Ovary (tissue), 9 donors: Measurements from ENCODE around the gene TPSG1. TPM values are rescaled to one million over a fixed set of nuclear protein-coding genes. Genes with fewer than 3 reads are reported as not detected.

Source experiments
- DNase-seq, 5 donors: peaks; one replicate each; pipeline ENCODE4 v3.0.0-alpha.2; 2019 to 2020
- H3K27ac ChIP-seq, 2 donors: fragments of 200-600 bp; one replicate each; pipeline versions ENCODE4 v1.5.1 to v1.8.0; 2019 to 2022
- H3K27me3 ChIP-seq: fragments of 200-600 bp; one replicate; pipeline ENCODE4 v1.8.0; 2022
- H3K36me3 ChIP-seq: fragments of 200-600 bp; sonication (generic); one replicate; pipeline ENCODE4 v1.5.1; 2019
- H3K4me1 ChIP-seq: one replicate; pipeline ENCODE4 v1.8.1; 2013; ENCODE audit warnings: mild to moderate bottlenecking, moderate library complexity; ENCODE audit not compliant: insufficient read depth
- H3K4me3 ChIP-seq: fragments of 200-600 bp; sonication (generic); one replicate; pipeline ENCODE4 v1.5.1; 2017
- H3K9me3 ChIP-seq, 2 donors: fragments of 200-600 bp in 1 of 2; sonication (generic) in 1 of 2; one replicate each; pipeline versions ENCODE4 v1.5.1 to v1.8.1; 2013 to 2019; ENCODE audit warnings: mild to moderate bottlenecking in 1 of 2, moderate library complexity in 1 of 2
- EP300 ChIP-seq: sonication (generic); formaldehyde crosslinking; IDR thresholded peaks from one replicate; pipeline ENCODE4 v1.6.1; 2017; ENCODE audit warnings: antibody characterized with exemption
- POLR2A ChIP-seq: fragments of 450-650 bp; IDR thresholded peaks from one replicate; pipeline ENCODE4 v1.6.1; 2017; ENCODE audit warnings: antibody characterized with exemption, mild to moderate bottlenecking, moderate library complexity
- WGBS, 3 donors: extraction: QIAGEN DNeasy Blood & Tissue Kit in 1 of 3; methylation state at CpG; one replicate each; pipeline versions ENCODE4 v1.1.5 to v1.1.7; 2013 to 2017; 5-methylcytosine and 5-hydroxymethylcytosine counted together
- intact Hi-C, 4 donors: fragments of 100-400 bp; cut with DNase I; formaldehyde crosslinking; loops; one replicate each; pipeline versions ENCODE4 v1.11.0 to v1.15.1; 2022 to 2023
- polyA plus RNA-seq, 2 donors: library from polyadenylated mRNA; stranded (reverse); fragments of 200-250 nt in 1 of 2; fragments of 350-450 nt in 1 of 2; fragmentation: Illumina TruSeq in 1 of 2; extraction: RNeasy Lipid Tissue Mini Kit (QIAGEN cat#74804) in 1 of 2; gene quantifications; one replicate each; pipeline ENCODE4 v1.2.3, GENCODE V29; 2013 to 2014
- total RNA-seq, 7 donors: library from RNA; depleted of rRNA in 2 of 7; stranded (reverse); fragments of >200 nt in 2 of 7; fragmentation: NEBNext Ultra II Directional in 3 of 7; extraction: Animal tissue kit (Norgen Biotek cat#: 25700) in 3 of 7; gene quantifications; one replicate each; pipeline versions ENCODE4 v1.1.0 to v1.2.4, GENCODE V29; 2016 to 2023
- TF ChIP-seq, protein P1 (sequence below), 3 donors: fragments of 450-650 bp in 2 of 3; fragments of 200-600 bp in 1 of 3; IDR thresholded peaks; one replicate each; pipeline versions ENCODE4 v1.5.1 to v1.8.0; 2016 to 2022; ENCODE audit warnings: antibody characterized with exemption in 3 of 3, mild to moderate bottlenecking in 1 of 3
- donor health status: DM: no; HTN: no; CAD: no; lungs with moderate emphysema.
- donor health status: DM: no; HTN: no; CAD: no.
- donor health status: Bipolar disorder and iron deficiency.
- donor health status: DM: yes; HTN: yes; CAD: no.
- donor health status: DM: no; HTN: no; CAD: no.
- donor health status: DM: yes; HTN: yes; CAD: no.

The TPSG1 gene
- total and polyA plus RNA-seq, 9 donors, result 0.08 to 1.3 (median 0.22) TPM; not detected in 6

- H3K36me3 ChIP-seq, result no peaks in the 10 kb centered on the region
- intact Hi-C loops, result no loop called here
Observed at GRCh38 chr16:1209081-1209480, 16.0 kb downstream of the TPSG1 start.

DNA sequence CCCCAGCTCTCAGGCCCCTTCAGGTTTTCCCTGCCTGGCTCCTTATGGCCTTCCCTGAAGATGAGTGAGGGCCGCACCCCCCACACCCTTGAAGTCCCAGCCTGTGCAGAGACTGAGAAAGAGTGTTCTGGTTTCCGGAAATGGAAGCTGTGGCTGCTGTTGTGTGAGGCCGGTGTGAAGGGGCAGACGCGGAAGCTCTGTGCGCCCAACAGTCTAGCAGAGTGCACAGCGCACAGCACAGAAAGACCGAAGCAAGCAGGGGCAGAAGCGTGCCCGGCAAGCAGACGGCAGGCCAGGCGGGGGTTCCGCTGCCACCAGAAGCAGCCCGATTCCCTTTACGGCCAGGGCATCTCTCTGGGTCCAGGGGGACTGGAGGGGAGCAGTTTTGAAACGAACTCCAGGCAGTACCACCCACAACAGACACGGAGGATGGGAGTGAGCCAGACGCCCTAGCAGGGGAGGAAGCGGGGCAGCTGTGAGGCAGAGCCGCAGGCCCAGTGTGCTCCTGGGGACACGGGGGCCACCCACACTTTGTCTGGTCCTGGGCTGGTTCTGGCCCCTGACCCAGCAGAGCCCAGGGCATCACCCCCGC, 16.7 kb downstream of the TPSG1 start:
- no peaks in the 10 kb centered on the region for H3K36me3 ChIP-seq
- WGBS, 3 donors, result 88 to 90% (median 89%) methylated on average over 22 of the region's 22 CpGs

More at GRCh38 chr16:1209081-1209480, 16.0 kb downstream of the TPSG1 start:
- Histone ChIP-seq H3K27ac (no peak overlapping the region), H3K9me3 (no peaks in the 10 kb centered on the region), H3K4me1 (no peaks in the 10 kb centered on the region), H3K4me3 (no peak overlapping the region), H3K27me3 (no peaks in the 10 kb centered on the region)
- TF ChIP-seq EP300 (no peak), POLR2A (no peak)
- TF ChIP-seq, protein P1, sequence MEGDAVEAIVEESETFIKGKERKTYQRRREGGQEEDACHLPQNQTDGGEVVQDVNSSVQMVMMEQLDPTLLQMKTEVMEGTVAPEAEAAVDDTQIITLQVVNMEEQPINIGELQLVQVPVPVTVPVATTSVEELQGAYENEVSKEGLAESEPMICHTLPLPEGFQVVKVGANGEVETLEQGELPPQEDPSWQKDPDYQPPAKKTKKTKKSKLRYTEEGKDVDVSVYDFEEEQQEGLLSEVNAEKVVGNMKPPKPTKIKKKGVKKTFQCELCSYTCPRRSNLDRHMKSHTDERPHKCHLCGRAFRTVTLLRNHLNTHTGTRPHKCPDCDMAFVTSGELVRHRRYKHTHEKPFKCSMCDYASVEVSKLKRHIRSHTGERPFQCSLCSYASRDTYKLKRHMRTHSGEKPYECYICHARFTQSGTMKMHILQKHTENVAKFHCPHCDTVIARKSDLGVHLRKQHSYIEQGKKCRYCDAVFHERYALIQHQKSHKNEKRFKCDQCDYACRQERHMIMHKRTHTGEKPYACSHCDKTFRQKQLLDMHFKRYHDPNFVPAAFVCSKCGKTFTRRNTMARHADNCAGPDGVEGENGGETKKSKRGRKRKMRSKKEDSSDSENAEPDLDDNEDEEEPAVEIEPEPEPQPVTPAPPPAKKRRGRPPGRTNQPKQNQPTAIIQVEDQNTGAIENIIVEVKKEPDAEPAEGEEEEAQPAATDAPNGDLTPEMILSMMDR (IDR thresholded peaks at IDR 0.05), result no peak
- no peak for DNase-seq
- WGBS, 3 donors, result 90 to 94% (median 93%) methylated on average over 28 to 43 of the region's 43 CpGs

DNA sequence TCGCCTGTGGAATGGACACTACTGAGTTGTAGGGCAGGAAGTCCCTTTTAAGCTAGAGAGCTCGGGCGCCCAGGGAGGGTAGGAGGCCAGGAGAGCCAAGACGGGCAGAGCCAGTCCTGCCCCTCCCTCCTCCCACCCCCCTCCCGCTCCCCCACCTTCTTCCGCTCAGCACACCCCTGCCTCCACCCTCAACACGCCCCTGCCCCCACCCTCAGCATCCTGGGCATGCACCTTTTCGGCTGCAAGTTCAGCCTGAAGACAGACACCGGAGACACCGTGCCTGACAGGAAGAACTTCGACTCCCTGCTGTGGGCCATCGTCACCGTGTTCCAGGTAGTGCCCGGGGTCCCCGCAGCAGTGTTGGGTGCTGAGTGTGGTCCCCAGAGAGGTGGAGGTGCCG, 18.3 kb downstream of the TPSG1 start:
- Histone ChIP-seq H3K4me1 (no peaks in the 10 kb centered on the region), H3K27ac (no peak overlapping the region), H3K9me3 (no peaks in the 10 kb centered on the region), H3K4me3 (no peak overlapping the region), H3K36me3 (no peaks in the 10 kb centered on the region), H3K27me3 (no peaks in the 10 kb centered on the region)
- WGBS, 3 donors, result 86 to 87% (median 87%) methylated on average over 14 to 16 of the region's 16 CpGs
- TF ChIP-seq POLR2A, result no peak
- no peak for TF ChIP-seq EP300
- TF ChIP-seq, protein P1 (IDR thresholded peaks at IDR 0.05), result no peak
- intact Hi-C loops, result no loop called here
- DNase-seq, result no peak

More for the DNA sequence above, 16.7 kb downstream of the TPSG1 start:
- no peak overlapping the region for H3K4me3 ChIP-seq
- intact Hi-C loops, result no loop called here
- no peaks in the 10 kb centered on the region for H3K27me3 ChIP-seq
- no peak for DNase-seq
- no peaks in the 10 kb centered on the region for H3K9me3 ChIP-seq
- no peak overlapping the region for H3K27ac ChIP-seq
- no peaks in the 10 kb centered on the region for H3K4me1 ChIP-seq
- TF ChIP-seq EP300, result no peak

DNA sequence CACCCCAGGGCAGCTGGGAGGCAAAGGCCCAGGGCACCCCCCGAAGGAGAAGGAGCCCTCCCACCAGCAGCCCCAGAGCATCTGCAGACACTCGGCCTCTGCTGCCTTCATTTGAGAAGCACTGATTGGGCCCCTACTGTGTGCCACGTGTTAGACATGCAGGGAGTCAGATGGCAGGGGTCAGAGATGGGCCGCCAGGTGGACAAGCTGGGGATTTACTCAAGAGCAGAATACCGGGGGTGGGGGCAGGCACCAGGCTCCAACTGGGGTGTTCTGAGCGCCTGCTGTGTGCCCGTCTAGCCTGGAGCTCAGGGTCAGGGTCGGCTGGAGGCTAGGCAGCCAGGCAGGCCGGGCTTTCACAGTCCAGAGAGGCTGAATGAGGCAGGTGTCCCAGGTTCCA, 18.7 kb downstream of the TPSG1 start:
- no peaks in the 10 kb centered on the region for H3K4me1 ChIP-seq
- DNase-seq, result no peak
- no peaks in the 10 kb centered on the region for H3K27me3 ChIP-seq
- H3K4me3 ChIP-seq, result no peak overlapping the region
- TF ChIP-seq EP300, result no peak
- TF ChIP-seq POLR2A, result no peak
- TF ChIP-seq, protein P1 (IDR thresholded peaks at IDR 0.05), result no peak
- no peak overlapping the region for H3K27ac ChIP-seq
- H3K36me3 ChIP-seq, result no peaks in the 10 kb centered on the region
- 70 to 74% (median 72%) methylated on average over 7 to 9 of the region's 9 CpGs for WGBS, 3 donors
- intact Hi-C loops, result no loop called here
- no peaks in the 10 kb centered on the region for H3K9me3 ChIP-seq

DNA sequence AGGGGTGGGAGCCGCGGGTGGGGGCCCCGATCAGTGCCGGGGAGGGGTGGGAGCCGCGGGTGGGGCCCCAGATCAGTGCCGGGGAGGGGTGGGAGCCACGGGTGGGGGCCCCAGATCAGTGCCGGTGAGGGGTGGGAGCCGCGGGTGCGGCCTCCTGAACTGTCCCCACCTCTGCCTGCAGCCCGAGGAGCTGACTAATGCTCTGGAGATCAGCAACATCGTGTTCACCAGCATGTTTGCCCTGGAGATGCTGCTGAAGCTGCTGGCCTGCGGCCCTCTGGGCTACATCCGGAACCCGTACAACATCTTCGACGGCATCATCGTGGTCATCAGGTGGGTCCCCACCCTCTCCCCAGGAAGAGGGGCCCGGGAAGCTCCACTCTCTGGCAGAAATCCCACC, 20.1 kb downstream of the TPSG1 start:
- no peaks in the 10 kb centered on the region for H3K36me3 ChIP-seq
- intact Hi-C loops, result no loop called here
- no peaks in the 10 kb centered on the region for H3K4me1 ChIP-seq
- no peaks in the 10 kb centered on the region for H3K27me3 ChIP-seq
- DNase-seq, result no peak
- H3K27ac ChIP-seq, result no peak overlapping the region
- H3K9me3 ChIP-seq, result no peaks in the 10 kb centered on the region
- WGBS, 3 donors, result 74 to 83% (median 77%) methylated on average over 11 to 17 of the region's 21 CpGs
- no peak overlapping the region for H3K4me3 ChIP-seq
- TF ChIP-seq POLR2A, result no peak
- TF ChIP-seq, protein P1 (IDR thresholded peaks at IDR 0.05), result no peak
- TF ChIP-seq EP300, result no peak
